BJ (cell line): ENCODE measurements around the gene KRT13. TPM values are rescaled to one million over a fixed set of nuclear protein-coding genes. Genes with fewer than 3 reads are reported as not detected.

ENCODE experiments used
- CTCF ChIA-PET: fragments of 350-600 bp; formaldehyde crosslinking; extraction: SDS; loops from one replicate; lab custom pipeline; 2021; ENCODE audit warnings: antibody characterized with exemption, inconsistent platforms; lab: Yijun Ruan, JAX
- POLR2A ChIA-PET: fragments of 300-600 bp; sonication (Branson Sonifier 250); formaldehyde crosslinking; extraction: SDS; loops from one replicate; lab custom pipeline; 2021; ENCODE audit warnings: antibody characterized with exemption; lab: Charles Lee
- DNase-seq: peaks from one replicate; pipeline ENCODE4 v3.0.0-alpha.2; 2011; ENCODE audit warnings: low read depth
- H3K27me3 ChIP-seq: 2 replicates; pipeline ENCODE4 v1.6.0; 2011; ENCODE audit warnings: low read length; ENCODE audit not compliant: control insufficient read depth, insufficient read depth
- H3K36me3 ChIP-seq: 2 replicates; pipeline ENCODE4 v1.5.1; 2011; ENCODE audit warnings: low read length; ENCODE audit not compliant: control insufficient read depth, insufficient read depth
- H3K4me3 ChIP-seq: 2 replicates; pipeline ENCODE4 v1.5.1; 2011; ENCODE audit warnings: low read depth, mild to moderate bottlenecking, control low read depth, low read length
- CTCF ChIP-seq: IDR thresholded peaks from 2 replicates; pipeline ENCODE4 v1.5.1; 2011; ENCODE audit warnings: low read depth, mild to moderate bottlenecking, control low read depth, inconsistent platforms, low read length, moderate library complexity; ENCODE audit not compliant: insufficient read depth
- polyA plus RNA-seq: library from polyadenylated mRNA; depleted of rRNA; stranded (reverse); fragments of >200 nt; gene quantifications from 2 replicates; pipeline ENCODE4 v1.2.3, GENCODE V29; 2011

The KRT13 gene
- polyA plus RNA-seq, 1 experiment = 0.27 TPM

- no peak for DNase-seq
- no peaks in the 10 kb centered on the region for H3K36me3 ChIP-seq
- ChIA-PET CTCF (interaction anchor here (1.4 kb wide), 1 partner anchor 13 kb away, joined by 9 read pairs; no protein-coding TSS in a partner anchor), POLR2A (no interaction called here)
- H3K27me3 ChIP-seq = no peaks in the 10 kb centered on the region
- TF ChIP-seq CTCF = no peak
- H3K4me3 ChIP-seq = no peak overlapping the region
Measured at GRCh38 chr17:41535764-41536481, 30.5 kb upstream of the KRT13 start.

GRCh38 chr17:41534899-41535546, 29.6 kb upstream of the KRT13 start:
- CTCF ChIA-PET = interaction anchor here (0.7 to 3.0 kb wide), 2 partner anchors 14 to 1042 kb away, joined by 5 to 12 read pairs; no protein-coding TSS in a partner anchor
- POLR2A ChIA-PET = no interaction called here
- no peaks in the 10 kb centered on the region for H3K27me3 ChIP-seq
- no peaks in the 10 kb centered on the region for H3K36me3 ChIP-seq
- TF ChIP-seq CTCF = no peak
- no peak overlapping the region for H3K4me3 ChIP-seq
- no peak for DNase-seq

GRCh38 chr17:41533613-41534012, 28.2 kb upstream of the KRT13 start:
- H3K27me3 ChIP-seq = no peaks in the 10 kb centered on the region
- H3K36me3 ChIP-seq = no peaks in the 10 kb centered on the region
- DNase-seq = no peak
- POLR2A ChIA-PET = no interaction called here
- TF ChIP-seq CTCF = no peak
- CTCF ChIA-PET = interaction anchor here (3.0 kb wide), 1 partner anchor 15 kb away, joined by 12 read pairs; no protein-coding TSS in a partner anchor
- no peak overlapping the region for H3K4me3 ChIP-seq

GRCh38 chr17:41532947-41533570, 27.6 kb upstream of the KRT13 start:
- ChIA-PET POLR2A (no interaction called here), CTCF (interaction anchor here (3.0 kb wide), 1 partner anchor 16 kb away, joined by 12 read pairs; no protein-coding TSS in a partner anchor)
- no peak for DNase-seq

More at GRCh38 chr17:41532947-41533570, 27.6 kb upstream of the KRT13 start:
- H3K27me3 ChIP-seq = no peaks in the 10 kb centered on the region
- H3K4me3 ChIP-seq = no peak overlapping the region
- H3K36me3 ChIP-seq = no peaks in the 10 kb centered on the region
- TF ChIP-seq CTCF = no peak
